ENCODE data around the gene CPEB4. TPM values are rescaled to one million over a fixed set of nuclear protein-coding genes. Genes with fewer than 3 reads are reported as not detected.
A peak's percentile ranks its signal among the peaks of the same experiment; 100 is the strongest.

Gene CPEB4
- polyA plus RNA-seq, 12 donors: 13.5 to 61.8 (median 31.7) TPM

DNA sequence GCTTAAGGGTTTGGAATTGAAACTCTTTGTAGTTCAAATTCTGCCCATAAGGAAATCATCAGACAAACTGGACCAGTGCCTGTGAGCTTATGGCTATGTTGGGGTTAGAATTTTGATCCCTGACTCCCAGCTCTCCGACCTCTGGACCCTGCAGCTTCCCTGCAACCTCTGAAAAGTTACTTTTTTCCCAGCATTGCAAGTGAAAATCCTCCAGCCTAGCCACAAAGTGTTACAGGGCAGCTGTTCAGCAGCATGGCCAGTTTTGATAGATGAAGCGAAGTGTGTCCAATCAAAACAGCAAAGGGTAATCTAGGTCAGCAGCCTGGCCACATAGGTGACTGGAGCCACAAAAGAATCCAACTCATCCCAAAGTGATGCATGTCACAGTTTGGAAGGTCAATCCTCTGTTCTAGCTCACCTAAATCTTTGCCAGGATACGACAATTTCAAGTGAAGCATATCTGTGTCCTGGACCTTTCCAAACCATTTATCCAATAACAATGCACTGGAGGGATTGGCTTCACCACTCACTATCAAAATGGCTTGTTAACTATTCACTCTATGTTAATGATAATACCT lies 4.7 kb upstream of the CPEB4 start:
- DNase-seq: no peak

- no peak for DNase-seq
Observed at GRCh38 chr5:173884402-173885053, 3.6 kb upstream of the CPEB4 start.

GRCh38 chr5:173885054-173885443 lies 3.1 kb upstream of the CPEB4 start:
- DNase-seq: no peak

DNA sequence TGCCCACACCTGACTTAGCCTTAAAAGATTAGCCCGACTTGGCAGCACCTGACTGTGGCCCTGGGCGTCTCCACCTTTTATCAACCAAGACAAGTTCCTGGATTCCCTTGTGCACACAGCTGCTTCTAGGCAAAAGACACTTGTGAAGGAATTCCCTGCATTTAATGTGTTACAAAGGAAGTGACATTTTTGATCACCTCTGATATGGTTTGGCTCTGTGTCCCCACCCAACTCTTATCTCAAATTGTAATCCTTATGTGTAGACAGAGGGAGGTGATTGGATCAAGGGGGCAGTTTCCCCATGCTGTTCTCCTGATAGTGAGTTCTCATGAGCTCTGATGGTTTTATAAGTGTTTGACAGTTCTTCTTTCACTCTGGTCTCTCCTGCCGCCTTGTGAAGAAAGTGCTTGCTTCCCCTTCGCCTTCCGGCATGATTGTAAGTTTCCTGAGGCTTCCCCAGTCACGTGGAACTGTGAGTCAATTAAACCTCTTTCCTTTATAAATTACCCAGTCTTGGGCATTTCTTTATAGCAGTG lies 2.6 kb upstream of the CPEB4 start:
- no peak for DNase-seq

- DNase-seq: no peak
Observed at GRCh38 chr5:173886150-173886549, 2.0 kb upstream of the CPEB4 start.

- DNase-seq: peak; percentile 21
Observed at GRCh38 chr5:173888473-173889131, 453 bp downstream of the CPEB4 start.

DNA sequence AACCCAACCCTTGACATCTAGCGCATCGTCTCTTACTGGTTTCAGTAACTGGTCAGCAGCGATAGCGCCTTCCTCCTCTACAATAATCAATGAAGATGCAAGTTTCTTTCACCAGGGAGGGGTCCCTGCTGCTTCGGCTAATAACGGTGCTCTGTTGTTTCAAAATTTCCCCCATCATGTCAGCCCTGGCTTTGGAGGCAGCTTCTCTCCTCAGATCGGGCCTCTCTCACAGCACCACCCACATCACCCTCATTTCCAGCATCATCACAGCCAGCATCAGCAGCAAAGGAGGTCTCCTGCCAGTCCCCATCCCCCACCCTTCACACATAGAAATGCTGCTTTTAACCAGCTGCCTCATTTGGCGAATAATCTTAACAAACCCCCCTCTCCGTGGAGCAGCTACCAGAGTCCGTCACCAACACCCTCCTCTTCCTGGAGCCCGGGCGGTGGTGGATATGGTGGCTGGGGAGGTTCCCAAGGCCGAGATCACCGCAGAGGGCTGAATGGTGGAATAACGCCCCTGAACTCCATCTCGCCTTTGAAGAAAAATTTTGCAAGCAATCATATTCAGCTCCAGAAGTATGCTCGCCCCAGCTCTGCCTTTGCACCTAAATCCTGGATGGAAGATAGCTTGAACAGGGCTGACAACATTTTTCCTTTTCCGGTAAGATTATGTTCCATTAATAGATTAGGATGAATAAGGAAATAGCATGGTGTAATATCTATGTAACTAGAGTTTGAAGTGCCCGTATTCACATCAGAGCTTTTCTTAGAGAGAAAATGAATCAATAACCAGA lies 2.2 kb downstream of the CPEB4 start:
- DNase-seq: no peak

- no peak for DNase-seq
Observed at GRCh38 chr5:173891308-173892116, 3.4 kb downstream of the CPEB4 start.

GRCh38 chr5:173893192-173893561 lies 5.0 kb downstream of the CPEB4 start:
- DNase-seq: no peak

DNA sequence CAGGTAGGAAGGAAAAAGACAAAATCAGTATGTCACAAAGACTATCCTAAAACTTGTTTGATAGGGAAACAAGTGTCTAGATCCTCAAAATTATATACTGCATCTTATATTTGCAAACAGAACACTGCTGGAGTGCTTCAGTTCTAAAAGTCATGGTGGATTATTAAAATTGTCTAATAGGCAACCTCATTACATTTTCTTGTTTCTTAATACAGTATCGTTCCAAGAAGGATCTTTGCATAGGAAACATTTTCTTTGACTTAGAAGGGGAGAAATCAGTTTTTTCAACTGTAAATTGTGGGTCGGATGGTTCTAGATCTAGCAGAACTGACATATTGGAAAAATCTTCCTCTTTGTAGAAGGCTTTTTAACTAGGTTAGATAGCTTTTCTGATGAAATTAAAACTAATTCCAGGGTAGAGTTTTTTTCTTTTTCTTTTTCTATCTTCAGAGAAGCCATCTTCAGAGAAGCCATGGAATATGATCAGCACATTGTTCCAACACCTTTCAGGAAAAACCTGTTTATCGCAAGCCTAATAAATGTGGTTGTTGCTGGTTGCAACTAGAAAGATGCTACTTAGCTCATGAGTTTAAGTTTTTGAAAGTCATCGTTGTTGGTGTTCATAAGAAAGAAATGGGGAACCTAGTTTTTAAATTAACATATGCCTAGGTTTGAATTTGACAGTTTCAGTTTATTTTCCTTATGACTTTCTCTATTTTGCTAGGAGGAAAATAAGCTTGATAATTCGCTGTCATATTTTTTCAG lies 7.4 kb downstream of the CPEB4 start:
- DNase-seq: no peak

- DNase-seq: no peak
Observed at GRCh38 chr5:173896631-173897030, 8.5 kb downstream of the CPEB4 start.

- no peak for DNase-seq
Observed at GRCh38 chr5:173901705-173902104, 13.6 kb downstream of the CPEB4 start.

DNA sequence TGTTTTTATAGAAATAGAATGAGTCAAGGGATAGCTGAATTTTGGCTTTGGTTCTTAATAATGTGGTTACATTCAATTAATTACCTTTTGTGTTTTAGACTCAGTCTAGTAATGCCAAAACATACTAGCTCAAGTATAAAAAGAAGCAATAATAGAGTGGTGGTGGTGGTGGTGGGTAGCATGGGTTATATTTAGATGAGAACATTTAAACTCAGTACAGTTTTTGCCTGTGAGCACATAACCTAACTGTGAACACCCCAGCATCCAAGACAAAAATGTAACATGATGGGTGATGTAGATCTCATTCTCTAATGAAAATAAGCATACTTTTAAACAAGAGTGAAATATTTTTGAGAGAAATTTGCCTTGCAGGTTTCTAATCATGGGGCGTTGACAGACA lies 14.2 kb downstream of the CPEB4 start:
- no peak for DNase-seq

DNA sequence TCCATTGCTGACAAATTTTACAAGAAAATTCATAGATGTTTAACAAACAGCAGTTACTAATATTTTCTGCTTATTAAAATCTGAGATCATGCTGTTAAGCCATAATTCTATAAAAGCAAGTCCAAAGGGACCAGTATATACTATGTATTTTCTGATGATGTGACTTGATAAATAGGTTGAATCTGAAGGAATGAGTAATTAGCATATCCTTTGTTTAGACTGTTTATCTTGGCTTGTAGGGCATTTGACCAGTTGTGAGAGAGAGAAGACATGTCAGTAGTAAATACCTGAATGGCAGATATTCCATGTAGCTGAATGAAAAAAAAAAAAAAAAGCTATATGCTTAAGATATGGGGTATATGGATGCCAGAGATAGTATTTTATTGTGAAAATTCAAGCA lies 14.6 kb downstream of the CPEB4 start:
- DNase-seq: no peak

- no peak for DNase-seq
Observed at GRCh38 chr5:173903396-173904140, 15.4 kb downstream of the CPEB4 start.

- no peak for DNase-seq
Observed at GRCh38 chr5:173904151-173904550, 16.0 kb downstream of the CPEB4 start.

- DNase-seq: no peak
Observed at GRCh38 chr5:173907284-173907683, 19.1 kb downstream of the CPEB4 start.

DNA sequence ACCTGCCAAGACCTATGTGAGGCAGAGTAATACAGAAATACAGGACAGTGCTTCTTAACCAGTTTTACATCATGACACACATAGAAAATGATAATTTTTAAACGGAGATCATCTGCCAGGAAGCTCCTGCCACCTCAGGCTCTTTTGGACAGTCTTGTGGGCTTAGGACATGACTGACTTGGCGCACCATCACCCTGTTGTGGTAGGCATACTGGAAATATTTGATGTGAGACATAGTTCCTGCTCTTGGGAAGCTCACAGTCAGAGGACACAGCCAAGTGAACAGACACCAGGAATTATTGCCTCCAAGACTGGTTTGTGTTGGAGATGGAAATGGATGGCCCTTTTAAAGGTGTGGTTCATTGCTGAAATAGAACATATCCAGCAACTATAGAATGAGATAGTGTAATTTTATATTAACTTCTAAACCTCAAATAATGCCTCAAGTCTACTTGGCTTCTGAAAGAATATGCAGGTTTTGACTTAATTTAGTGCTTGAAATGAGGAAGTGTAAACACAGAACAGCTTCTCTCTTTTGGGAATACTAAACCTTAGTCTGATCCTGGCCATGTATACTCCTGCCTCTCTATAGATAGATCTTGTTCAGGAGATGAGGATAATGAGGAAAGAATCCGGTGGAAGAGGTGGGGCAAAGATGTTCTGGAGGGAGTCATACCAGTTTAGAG lies 19.7 kb downstream of the CPEB4 start:
- no peak for DNase-seq

DNA sequence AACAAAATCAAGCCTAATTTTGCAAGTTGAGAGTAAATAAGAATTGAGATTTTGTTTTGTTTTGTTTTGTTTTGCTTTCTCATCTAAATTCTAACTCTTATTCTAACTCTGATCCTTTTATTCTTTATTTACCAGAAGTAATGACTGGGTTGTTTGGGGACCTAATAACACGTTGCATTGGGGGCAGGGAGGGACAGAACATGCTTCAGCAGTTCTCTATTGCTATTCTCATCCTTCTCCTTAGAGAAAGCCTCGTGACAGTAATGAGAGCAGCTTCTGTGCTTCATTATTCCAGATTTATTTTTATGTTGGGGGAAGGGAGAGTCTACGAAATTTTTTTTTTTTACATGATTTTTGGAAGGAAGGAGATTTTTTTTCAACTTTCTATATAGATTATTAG lies 21.1 kb downstream of the CPEB4 start:
- no peak for DNase-seq
